CD4-positive, alpha-beta T cell (primary cell): ENCODE data around the gene ARHGDIB. TPM values are rescaled to one million over a fixed set of nuclear protein-coding genes. Genes with fewer than 3 reads are reported as not detected.

Source experiments
- ATAC-seq: fragments of 200-7000 bp; cut with Tn5 transposase; one replicate; pipeline ENCODE4 v1.10.0; 2022; ENCODE audit warnings: mild to moderate bottlenecking; ENCODE audit not compliant: poor library complexity
- CTCF ChIA-PET: fragments of 350-600 bp; sonication (Branson Sonifier 250); formaldehyde crosslinking; loops from one replicate; lab custom pipeline; 2021; ENCODE audit warnings: antibody characterized with exemption, inconsistent platforms; lab: Charles Lee
- POLR2A ChIA-PET: fragments of 350-600 bp; sonication (Branson Sonifier 250); formaldehyde crosslinking; loops from one replicate; lab custom pipeline; 2021; ENCODE audit warnings: antibody characterized with exemption, inconsistent platforms; lab: Charles Lee
- DNase-seq, 14 experiments: peaks; one replicate each; pipeline ENCODE4 v3.0.0-alpha.2; 2013 to 2020; ENCODE audit warnings: mixed read lengths in 2 of 14
- H3K27ac ChIP-seq, 2 donors: one replicate each; pipeline versions ENCODE4 v1.5.1 to v1.7.0; 2013; ENCODE audit warnings: low read length in 2 of 2, low read depth in 1 of 2, mild to moderate bottlenecking in 1 of 2
- H3K27me3 ChIP-seq, 2 experiments: 1 replicate in 1 of 2; 2 replicates in 1 of 2; pipeline versions ENCODE4 v1.6.1 to v1.7.0; 2013; ENCODE audit warnings: low read length in 2 of 2, control low read depth in 1 of 2, mild to moderate bottlenecking in 1 of 2, moderate library complexity in 1 of 2; ENCODE audit not compliant: insufficient read depth in 2 of 2, control insufficient read depth in 1 of 2
- H3K36me3 ChIP-seq: one replicate; pipeline ENCODE4 v1.6.1; 2013; ENCODE audit warnings: low read length, control low read depth; ENCODE audit not compliant: insufficient read depth
- H3K4me1 ChIP-seq: one replicate; pipeline ENCODE4 v1.6.1; 2013; ENCODE audit warnings: low read length, control low read depth; ENCODE audit not compliant: insufficient read depth
- H3K4me3 ChIP-seq: one replicate; pipeline ENCODE4 v1.5.1; 2013; ENCODE audit warnings: mild to moderate bottlenecking, low read length, moderate library complexity
- H3K9me3 ChIP-seq, 2 experiments: 1 replicate in 1 of 2; 2 replicates in 1 of 2; pipeline versions ENCODE4 v1.6.1 to v1.7.0; 2013; ENCODE audit warnings: low read length in 2 of 2, mild to moderate bottlenecking in 2 of 2, control low read depth in 1 of 2, moderate library complexity in 1 of 2; ENCODE audit not compliant: control insufficient read depth in 1 of 2, insufficient read depth in 1 of 2
- H3K27ac Mint-ChIP-seq: one replicate; pipeline ENCODE4 v1.8.0; 2020; ENCODE audit warnings: mixed read lengths
- H3K27me3 Mint-ChIP-seq: one replicate; pipeline ENCODE4 v1.8.0; 2021; ENCODE audit warnings: mixed read lengths
- H3K36me3 Mint-ChIP-seq: one replicate; pipeline ENCODE4 v1.8.0; 2021; ENCODE audit warnings: low read depth, mixed read lengths
- H3K4me1 Mint-ChIP-seq: one replicate; pipeline ENCODE4 v1.8.0; 2021; ENCODE audit warnings: low read depth, mixed read lengths
- H3K4me3 Mint-ChIP-seq: one replicate; pipeline ENCODE4 v1.8.0; 2020; ENCODE audit warnings: mild to moderate bottlenecking, mixed read lengths
- H3K9me3 Mint-ChIP-seq: one replicate; pipeline ENCODE4 v1.8.0; 2020; ENCODE audit warnings: mixed read lengths
- intact Hi-C, 2 experiments: fragments of 100-400 bp; cut with DNase I in 1 of 2; cut with micrococcal nuclease in 1 of 2; formaldehyde crosslinking; loops; one replicate each; pipeline versions ENCODE4 v1.15.1 to v1.9.0; 2023 to 2025; cut with DNase I, micrococcal nuclease
- total RNA-seq, 174 experiments: library from RNA in 2 of 174; stranded (reverse) in 2 of 174; gene quantifications; one replicate each; pipeline ENCODE4 v1.2.3 and lab custom pipeline; 2021 to 2026
- TF ChIP-seq, protein P1 (sequence below): fragments of 200-600 bp; IDR thresholded peaks from one replicate; pipeline ENCODE4 v1.8.0; 2022; ENCODE audit warnings: antibody characterized with exemption, mild to moderate bottlenecking

Gene ARHGDIB
- total RNA-seq, 2 experiments from 2014 or later: 872 to 942 TPM

DNA sequence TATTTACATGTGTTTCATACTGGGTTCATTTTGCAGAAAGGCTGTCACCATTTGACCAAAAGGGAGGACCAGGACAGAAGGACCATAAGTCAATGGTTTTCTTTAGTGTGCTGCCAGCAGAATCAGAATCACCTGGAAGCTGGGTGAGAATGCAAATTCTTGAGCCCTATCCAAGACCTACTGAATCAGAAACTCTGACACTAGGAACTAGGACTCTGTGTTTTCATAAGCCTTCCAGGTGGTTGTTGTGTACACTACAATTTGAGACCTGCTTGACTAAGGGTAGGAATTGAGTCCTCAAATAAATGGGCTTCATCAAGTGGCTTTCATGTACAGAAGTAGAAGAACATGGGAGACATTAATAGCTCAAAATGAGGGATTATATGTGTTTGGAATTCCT is 43.7 kb upstream of the ARHGDIB start:
- intact Hi-C loops: no loop called here
- ATAC-seq (no peak), DNase-seq (no peak)
- CTCF ChIA-PET: interaction anchor here (1.4 kb wide), 1 partner anchor 9 kb away, joined by 3 read pairs; no protein-coding TSS in a partner anchor
- Histone ChIP-seq H3K4me3 (no peak overlapping the region), H3K36me3 (no peaks in the 10 kb centered on the region), H3K27me3 (peaks cover 20 to 24% of the 10 kb centered on the region in 2 experiments), H3K27ac (no peak overlapping the region), H3K4me1 (no peaks in the 10 kb centered on the region), H3K9me3 (no peaks in the 10 kb centered on the region)
- H3K27ac Mint-ChIP-seq: no peak overlapping the region
- H3K27me3 Mint-ChIP-seq: peaks cover 53% of the 10 kb centered on the region
- H3K4me3 Mint-ChIP-seq: no peak overlapping the region
- H3K36me3 Mint-ChIP-seq: no peaks in the 10 kb centered on the region
- TF ChIP-seq, protein P1, sequence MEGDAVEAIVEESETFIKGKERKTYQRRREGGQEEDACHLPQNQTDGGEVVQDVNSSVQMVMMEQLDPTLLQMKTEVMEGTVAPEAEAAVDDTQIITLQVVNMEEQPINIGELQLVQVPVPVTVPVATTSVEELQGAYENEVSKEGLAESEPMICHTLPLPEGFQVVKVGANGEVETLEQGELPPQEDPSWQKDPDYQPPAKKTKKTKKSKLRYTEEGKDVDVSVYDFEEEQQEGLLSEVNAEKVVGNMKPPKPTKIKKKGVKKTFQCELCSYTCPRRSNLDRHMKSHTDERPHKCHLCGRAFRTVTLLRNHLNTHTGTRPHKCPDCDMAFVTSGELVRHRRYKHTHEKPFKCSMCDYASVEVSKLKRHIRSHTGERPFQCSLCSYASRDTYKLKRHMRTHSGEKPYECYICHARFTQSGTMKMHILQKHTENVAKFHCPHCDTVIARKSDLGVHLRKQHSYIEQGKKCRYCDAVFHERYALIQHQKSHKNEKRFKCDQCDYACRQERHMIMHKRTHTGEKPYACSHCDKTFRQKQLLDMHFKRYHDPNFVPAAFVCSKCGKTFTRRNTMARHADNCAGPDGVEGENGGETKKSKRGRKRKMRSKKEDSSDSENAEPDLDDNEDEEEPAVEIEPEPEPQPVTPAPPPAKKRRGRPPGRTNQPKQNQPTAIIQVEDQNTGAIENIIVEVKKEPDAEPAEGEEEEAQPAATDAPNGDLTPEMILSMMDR: no peak
- no peaks in the 10 kb centered on the region for H3K4me1 Mint-ChIP-seq
- POLR2A ChIA-PET: no interaction called here
- no peaks in the 10 kb centered on the region for H3K9me3 Mint-ChIP-seq

DNA sequence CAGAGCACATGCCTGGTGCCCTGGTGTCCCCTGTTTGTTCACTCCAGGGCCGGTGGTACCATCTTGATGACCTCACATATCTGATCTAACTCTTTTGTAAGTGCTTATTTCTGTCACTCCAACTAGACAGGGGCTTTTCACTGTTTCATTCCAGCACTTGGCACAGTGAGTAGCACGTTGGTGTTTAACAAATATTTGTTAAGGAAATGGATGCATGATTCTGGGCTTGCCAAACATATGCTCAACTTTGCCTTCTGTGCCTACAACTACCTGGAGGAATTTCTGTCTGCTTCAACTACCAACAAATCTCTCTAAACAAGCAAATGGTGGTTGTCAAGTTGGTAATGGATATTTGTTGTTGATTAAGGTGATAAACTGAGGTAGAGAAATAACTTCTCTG is 43.0 kb upstream of the ARHGDIB start:
- H3K9me3 Mint-ChIP-seq: no peaks in the 10 kb centered on the region
- no peaks in the 10 kb centered on the region for H3K36me3 Mint-ChIP-seq
- POLR2A ChIA-PET: no interaction called here
- no peak overlapping the region for H3K27ac Mint-ChIP-seq
- H3K4me1 ChIP-seq: no peaks in the 10 kb centered on the region
- intact Hi-C loops: loop anchor here in 1 of 2 experiments (5.0 kb wide), 1 partner anchor 218 kb away; the partner anchor contains the start of gene RERG
- ATAC-seq (no peak), DNase-seq (no peak)
- no peak overlapping the region for H3K27ac ChIP-seq
- H3K36me3 ChIP-seq: no peaks in the 10 kb centered on the region
- H3K27me3 ChIP-seq: peaks cover 20 to 24% of the 10 kb centered on the region in 2 experiments
- H3K4me3 Mint-ChIP-seq: no peak overlapping the region
- TF ChIP-seq, protein P1: no peak
- H3K4me1 Mint-ChIP-seq: no peaks in the 10 kb centered on the region
- peaks cover 52% of the 10 kb centered on the region for H3K27me3 Mint-ChIP-seq
- CTCF ChIA-PET: interaction anchor here (1.4 kb wide), 1 partner anchor 9 kb away, joined by 3 read pairs; no protein-coding TSS in a partner anchor
- H3K4me3 ChIP-seq: no peak overlapping the region
- H3K9me3 ChIP-seq: no peaks in the 10 kb centered on the region

DNA sequence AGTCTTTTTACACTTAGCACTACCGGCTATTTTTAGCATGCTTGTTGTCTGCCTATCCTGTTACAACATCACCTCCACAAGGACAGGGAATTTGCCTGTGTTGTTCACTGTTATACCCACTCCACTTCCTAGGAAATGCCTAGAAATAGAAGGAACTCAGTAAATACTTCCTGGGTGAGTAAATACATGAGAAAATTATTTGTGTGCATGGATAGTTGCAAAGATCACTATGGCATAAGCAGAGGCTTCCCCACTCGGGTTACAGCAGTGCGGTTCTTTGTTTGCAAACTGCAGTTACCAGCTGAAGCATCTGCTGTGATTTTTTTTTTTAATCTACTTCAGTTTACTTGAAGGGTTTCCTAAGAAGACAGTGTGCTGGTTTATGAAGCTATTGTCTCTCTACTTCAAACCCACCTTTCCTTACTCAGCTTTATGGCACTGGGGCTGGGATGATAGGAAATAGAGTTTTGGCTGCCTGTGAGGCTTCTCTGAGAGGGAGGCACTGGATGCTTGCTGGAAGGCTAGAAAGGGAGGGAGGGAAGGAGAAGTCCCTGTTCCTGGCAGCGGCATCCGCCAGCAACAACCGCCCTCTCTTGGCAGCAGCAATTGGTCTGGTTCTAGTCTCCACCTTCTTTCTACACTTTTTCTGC is 40.5 kb upstream of the ARHGDIB start:
- ChIA-PET CTCF (no interaction called here), POLR2A (interaction anchor here (0.6 to 0.8 kb wide), 2 partner anchors 198 to 223 kb away, joined by 4 to 6 read pairs; partner anchors contain the start of gene C12orf60)
- Histone ChIP-seq H3K27ac (no peak overlapping the region), H3K4me1 (no peaks in the 10 kb centered on the region), H3K36me3 (no peaks in the 10 kb centered on the region), H3K27me3 (peaks cover 18 to 20% of the 10 kb centered on the region in 2 experiments), H3K9me3 (no peaks in the 10 kb centered on the region), H3K4me3 (no peak overlapping the region)
- intact Hi-C loops: loop anchor here in 1 of 2 experiments (5.0 kb wide), 1 partner anchor 220 kb away; the partner anchor contains the start of gene RERG
- no peaks in the 10 kb centered on the region for H3K4me1 Mint-ChIP-seq
- H3K4me3 Mint-ChIP-seq: no peak overlapping the region
- H3K27me3 Mint-ChIP-seq: peaks cover 34% of the 10 kb centered on the region
- TF ChIP-seq, protein P1: no peak
- H3K27ac Mint-ChIP-seq: no peak overlapping the region
- no peak for ATAC-seq
- H3K9me3 Mint-ChIP-seq: no peaks in the 10 kb centered on the region
- no peak for DNase-seq
- H3K36me3 Mint-ChIP-seq: no peaks in the 10 kb centered on the region
